GM12878 (cell line): ENCODE measurements around the gene SHROOM3. TPM values are rescaled to one million over a fixed set of nuclear protein-coding genes. Genes with fewer than 3 reads are reported as not detected.

ENCODE experiments used
- ATAC-seq: fragments of 200-7000 bp; cut with Tn5 transposase; 3 replicates; pipeline ENCODE4 v1.9.1; 2020; ENCODE audit warnings: mild to moderate bottlenecking, moderate library complexity
- BruUV-seq: library from RNA; stranded (reverse); fragments of 400-500 nt; replicated peaks from 2 replicates; lab custom pipeline; 2021; lab: Mats Ljungman, UMichigan
- CTCF ChIA-PET: fragments of 300-600 bp; sonication (Branson Sonifier 250); formaldehyde crosslinking; extraction: SDS; loops from one replicate; lab custom pipeline; 2021; ENCODE audit warnings: inconsistent platforms; lab: Yijun Ruan, JAX
- POLR2A ChIA-PET: fragments of 350-600 bp; formaldehyde crosslinking; extraction: SDS; loops from one replicate; lab custom pipeline; 2021; ENCODE audit warnings: inconsistent platforms; lab: Charles Lee
- RAD21 ChIA-PET: fragments of 300-600 bp; sonication (Branson Sonifier 250); formaldehyde crosslinking; loops from one replicate; lab custom pipeline; 2023; ENCODE audit warnings: antibody characterized with exemption; ENCODE audit not compliant: unreplicated experiment; lab: Charles Lee
- SMC1A ChIA-PET: fragments of 300-600 bp; sonication (Branson Sonifier 250); formaldehyde crosslinking; loops from one replicate; lab custom pipeline; 2023; ENCODE audit not compliant: unreplicated experiment, uncharacterized antibody; lab: Charles Lee
- DNase-seq: peaks from one replicate; pipeline ENCODE4 v3.0.0-alpha.2; 2011; ENCODE audit warnings: low read depth, low spot score
- FAIRE-seq: peaks from 3 replicates; lab custom pipeline; 2011; peaks lifted over from hg19 to GRCh38; lab: Jason Lieb, UNC
- H2AFZ ChIP-seq: 2 replicates; pipeline ENCODE4 v1.6.0; 2011; ENCODE audit warnings: low read depth, low read length, control low read depth; ENCODE audit not compliant: control insufficient read depth
- H3K27ac ChIP-seq: 2 replicates; pipeline ENCODE4 v1.5.1; 2011; ENCODE audit warnings: control low read depth; ENCODE audit not compliant: control insufficient read depth, insufficient read depth
- H3K27me3 ChIP-seq, 2 experiments: replicated peaks in 1 of 2; 2 replicates each; pipeline versions ENCODE4 v1.6.0 to v1.6.1; 2011; ENCODE audit warnings: low read length in 1 of 2; ENCODE audit not compliant: control insufficient read depth in 2 of 2, insufficient read depth in 2 of 2
- H3K36me3 ChIP-seq, 2 experiments: 2 replicates each; pipeline ENCODE4 v1.5.1; 2011; ENCODE audit warnings: low read length in 1 of 2; ENCODE audit not compliant: control insufficient read depth in 2 of 2, insufficient read depth in 2 of 2
- H3K4me1 ChIP-seq: 2 replicates; pipeline ENCODE4 v1.6.1; 2011; ENCODE audit warnings: mild to moderate bottlenecking, low read length, moderate library complexity, mixed read lengths; ENCODE audit not compliant: control insufficient read depth, insufficient read depth
- H3K4me2 ChIP-seq: 2 replicates; pipeline ENCODE4 v1.6.0; 2011; ENCODE audit warnings: control low read depth; ENCODE audit not compliant: control insufficient read depth, insufficient read depth
- H3K4me3 ChIP-seq: fragments of 200-600 bp; sonication (generic); 2 replicates; pipeline ENCODE4 v1.5.1; 2016
- H3K79me2 ChIP-seq: 2 replicates; pipeline ENCODE4 v1.6.0; 2011; ENCODE audit warnings: low read length; ENCODE audit not compliant: control insufficient read depth, insufficient read depth
- H3K9ac ChIP-seq: 2 replicates; pipeline ENCODE4 v1.8.0; 2011; ENCODE audit warnings: low read length, control low read depth, mixed read lengths; ENCODE audit not compliant: control insufficient read depth, insufficient read depth
- H3K9me3 ChIP-seq: replicated peaks from 3 replicates; pipeline ENCODE4 v1.5.1; 2011; ENCODE audit warnings: mild to moderate bottlenecking, low read length; ENCODE audit not compliant: control insufficient read depth, insufficient read depth
- H4K20me1 ChIP-seq: 2 replicates; pipeline ENCODE4 v1.6.0; 2011; ENCODE audit not compliant: control insufficient read depth, insufficient read depth
- BCL3 ChIP-seq: IDR thresholded peaks from 2 replicates; pipeline ENCODE4 v1.6.1; 2011; ENCODE audit warnings: borderline replicate concordance, low read depth, mild to moderate bottlenecking, moderate library complexity, low read length; ENCODE audit not compliant: insufficient read depth, poor library complexity, severe bottlenecking
- HDAC2 ChIP-seq: fragments of 200-600 bp; sonication (generic); IDR thresholded peaks from 2 replicates; pipeline ENCODE4 v1.6.1; 2017
- MTA2 ChIP-seq: fragments of 450-650 bp; IDR thresholded peaks from 2 replicates; pipeline ENCODE4 v1.6.1; 2016; ENCODE audit warnings: low read depth, mild to moderate bottlenecking, moderate library complexity
- PBX3 ChIP-seq: IDR thresholded peaks from 2 replicates; pipeline ENCODE4 v1.6.1; 2011; ENCODE audit warnings: mild to moderate bottlenecking, low read depth, low read length, moderate library complexity; ENCODE audit not compliant: insufficient replicate concordance
- PML ChIP-seq: IDR thresholded peaks from 2 replicates; pipeline ENCODE4 v1.6.1; 2012; ENCODE audit warnings: low read length, inconsistent platforms
- RELA ChIP-seq: fragments of 450-650 bp; IDR thresholded peaks from 2 replicates; pipeline ENCODE4 v1.8.0; 2014; ENCODE audit warnings: borderline replicate concordance; ENCODE audit not compliant: partially characterized antibody
- SIN3A ChIP-seq: IDR thresholded peaks from 2 replicates; pipeline ENCODE4 v1.6.1; 2012; ENCODE audit warnings: low read depth, low read length, improper control_type of control experiment
- SMAD1 ChIP-seq: fragments of 450-650 bp; IDR thresholded peaks from 2 replicates; pipeline ENCODE4 v1.6.1; 2018; ENCODE audit warnings: mild to moderate bottlenecking, low read depth; ENCODE audit not compliant: partially characterized antibody
- SMAD5 ChIP-seq: IDR thresholded peaks from 2 replicates; pipeline ENCODE4 v1.6.1; 2016; ENCODE audit warnings: antibody characterized with exemption, low read depth
- SMARCA5 ChIP-seq: fragments of 450-650 bp; IDR thresholded peaks from 2 replicates; pipeline ENCODE4 v1.6.1; 2017; ENCODE audit warnings: mild to moderate bottlenecking
- STAT1 ChIP-seq: fragments of 450-650 bp; conservative IDR thresholded peaks from 2 replicates; pipeline ENCODE4 v1.6.1; 2014; ENCODE audit warnings: antibody characterized with exemption, mild to moderate bottlenecking
- TAF1 ChIP-seq: IDR thresholded peaks from 2 replicates; pipeline ENCODE4 v1.6.1; 2011; ENCODE audit warnings: mild to moderate bottlenecking, low read depth, low read length, borderline replicate concordance
- TCF7 ChIP-seq: IDR thresholded peaks from 2 replicates; pipeline ENCODE4 v1.6.1; 2014; ENCODE audit warnings: antibody characterized with exemption, borderline replicate concordance
- USF2 ChIP-seq: IDR thresholded peaks from 2 replicates; pipeline ENCODE4 v1.6.1; 2011; ENCODE audit warnings: low read depth, low read length, improper control_type of control experiment, borderline replicate concordance
- ZBTB11 ChIP-seq: fragments of 450-650 bp; formaldehyde crosslinking; IDR thresholded peaks from 2 replicates; pipeline ENCODE4 v1.5.0; 2022; ENCODE audit warnings: mild to moderate bottlenecking, missing genetic modification characterization
- WGBS: methylation state at CpG from one replicate; pipeline ENCODE4 v1.1.6; 2016; ENCODE audit warnings: low lambda C conversion rate; ENCODE audit not compliant: insufficient replicate concordance, insufficient coverage; ENCODE audit errors: missing lambda C conversion rate; 5-methylcytosine and 5-hydroxymethylcytosine counted together
- in situ Hi-C: fragments of 300-500 bp; cut with MboI; formaldehyde crosslinking; loops from 9 replicates; pipeline ENCODE4 v1.14.3; 2018; ENCODE audit warnings: mixed read lengths
- intact Hi-C: fragments of 100-400 bp; cut with micrococcal nuclease; formaldehyde crosslinking; loops from one replicate; pipeline ENCODE4 v1.14.2; 2022; ENCODE audit not compliant: unreplicated experiment
- polyA plus RNA-seq, 11 experiments: library from polyadenylated mRNA; depleted of rRNA in 4 of 11; unstranded in 6 of 11; stranded (reverse) in 5 of 11; fragments of >200 nt; fragmentation: Nextera tagmentation in 4 of 11; fragmentation: Illumina TruSeq in 1 of 11; extraction: Ambion mirVana in 4 of 11; extraction: Trizol in 1 of 11; gene quantifications; 1 replicate in 1 of 11; 2 replicates in 10 of 11; pipeline versions ENCODE4 v1.2.1 to v1.2.3, GENCODE V29; 2011 to 2016; ENCODE audit warnings: inconsistent platforms in 2 of 11, missing spikeins in 2 of 11, low read depth in 1 of 11
- total RNA-seq, 4 experiments: library from RNA; depleted of rRNA in 3 of 4; stranded (reverse); fragments of >200 nt in 3 of 4; fragmentation: Illumina TruSeq in 1 of 4; extraction: Trizol in 1 of 4; gene quantifications; 2 replicates each; pipeline versions ENCODE4 v1.2.1 to v1.2.3, GENCODE V29; 2013 to 2021

Gene SHROOM3
- total and polyA plus RNA-seq, 10 of the 15 experiments (the other 5 are each of a cell fraction or from before 2014, with no cell fraction given) = under 0.01 to 0.29 (median 0.08) TPM; not detected in 1

GRCh38 chr4:76757418-76757939 is 322.4 kb downstream of the SHROOM3 start:
- Histone ChIP-seq H3K4me3 (no peak overlapping the region), H3K4me2 (no peak overlapping the region), H3K79me2 (no peaks in the 10 kb centered on the region), H4K20me1 (no peaks in the 10 kb centered on the region), H2AFZ (no peak overlapping the region), H3K9me3 (no peaks in the 10 kb centered on the region), H3K36me3 (no peaks in the 10 kb centered on the region), H3K27ac (no peak overlapping the region), H3K9ac (no peak overlapping the region), H3K4me1 (peaks cover 15% of the 10 kb centered on the region), H3K27me3 (peaks cover 0 to 3% of the 10 kb centered on the region in 2 experiments; a peak in 2 of 4 replicates)
- in situ Hi-C loops (no loop called here), intact Hi-C loops (no loop called here)
- ATAC-seq (no peak), DNase-seq (no peak), FAIRE-seq (no peak)
- ChIA-PET RAD21 (no interaction called here), CTCF (interaction anchor here (0.6 to 2.0 kb wide), 13 partner anchors 8 to 496 kb away, joined by 3 to 10 read pairs (median 4); no protein-coding TSS in a partner anchor), SMC1A (interaction anchor here (1.0 to 1.6 kb wide), 4 partner anchors 13 to 576 kb away, joined by 3 to 5 read pairs (median 4); no protein-coding TSS in a partner anchor), POLR2A (no interaction called here)
- WGBS = 85% methylated on average over 9 of the region's 9 CpGs
- TF ChIP-seq STAT1 (no peak), TCF7 (no peak), MTA2 (no peak), PBX3 (no peak), USF2 (no peak), ZBTB11 (CRISPR knock-in tag) (no peak), PML (no peak), HDAC2 (no peak), SMAD5 (no peak), TAF1 (no peak), RELA (no peak), BCL3 (no peak), SMAD1 (no peak), SMARCA5 (no peak), SIN3A (no peak)
- no TSS peak for BruUV-seq
